GM06990 (cell line): ENCODE measurements around the gene FYN.

Experiments used
- DNase-seq: peaks from one replicate; pipeline ENCODE4 v3.0.0-alpha.2; 2011; ENCODE audit not compliant: insufficient read length; ENCODE audit errors: extremely low read depth
- H3K27me3 ChIP-seq: replicated peaks from 2 replicates; pipeline ENCODE4 v1.6.0; 2011; ENCODE audit warnings: low read length; ENCODE audit not compliant: control insufficient read depth, insufficient read depth
- H3K36me3 ChIP-seq: 2 replicates; pipeline ENCODE4 v1.5.1; 2011; ENCODE audit warnings: low read length; ENCODE audit not compliant: control insufficient read depth, insufficient read depth
- H3K4me3 ChIP-seq: replicated peaks from 2 replicates; pipeline ENCODE4 v1.5.1; 2011; ENCODE audit warnings: low read depth, mild to moderate bottlenecking, control low read depth, low read length
- TF ChIP-seq, protein P1 (sequence below): IDR thresholded peaks from 2 replicates; pipeline ENCODE4 v1.5.1; 2011; ENCODE audit warnings: low read length, control low read depth, mild to moderate bottlenecking, inconsistent platforms; ENCODE audit not compliant: insufficient read depth, poor library complexity, severe bottlenecking

FYN gene

DNA sequence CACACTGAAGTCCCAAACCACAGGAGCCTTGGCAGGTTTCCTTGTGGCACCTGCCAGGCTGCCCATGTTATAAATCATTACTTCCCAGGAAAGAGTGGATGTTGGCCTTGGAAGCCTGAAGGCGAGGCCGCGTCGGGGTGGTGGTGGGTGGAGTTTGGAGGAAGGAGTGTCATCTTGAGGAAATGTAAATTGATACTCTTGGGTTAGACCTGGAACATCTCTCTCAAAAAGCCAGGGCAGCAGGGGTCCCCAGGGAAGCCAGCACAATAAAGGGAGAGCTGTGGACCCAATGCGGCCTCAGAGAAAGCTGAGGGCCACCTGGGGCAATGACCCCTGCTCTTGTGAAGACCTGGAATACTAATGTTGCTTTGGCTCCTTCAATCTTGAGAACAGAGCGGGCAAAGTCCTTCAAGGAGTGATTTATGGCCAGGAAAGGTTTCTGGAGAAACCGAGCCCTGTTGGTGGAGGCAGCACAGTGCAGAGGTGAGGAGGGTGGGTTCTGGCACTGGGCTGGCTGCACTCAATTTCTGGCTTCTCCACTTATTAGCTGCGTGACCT, 241.3 kb downstream of the FYN start:
- Histone ChIP-seq H3K36me3 (no peaks in the 10 kb centered on the region), H3K4me3 (no peak overlapping the region), H3K27me3 (0 out of 2 replicates have a peak, but pooled peaks cover 1% of the 10 kb centered on the region)
- DNase-seq, result no peak
- TF ChIP-seq, protein P1, sequence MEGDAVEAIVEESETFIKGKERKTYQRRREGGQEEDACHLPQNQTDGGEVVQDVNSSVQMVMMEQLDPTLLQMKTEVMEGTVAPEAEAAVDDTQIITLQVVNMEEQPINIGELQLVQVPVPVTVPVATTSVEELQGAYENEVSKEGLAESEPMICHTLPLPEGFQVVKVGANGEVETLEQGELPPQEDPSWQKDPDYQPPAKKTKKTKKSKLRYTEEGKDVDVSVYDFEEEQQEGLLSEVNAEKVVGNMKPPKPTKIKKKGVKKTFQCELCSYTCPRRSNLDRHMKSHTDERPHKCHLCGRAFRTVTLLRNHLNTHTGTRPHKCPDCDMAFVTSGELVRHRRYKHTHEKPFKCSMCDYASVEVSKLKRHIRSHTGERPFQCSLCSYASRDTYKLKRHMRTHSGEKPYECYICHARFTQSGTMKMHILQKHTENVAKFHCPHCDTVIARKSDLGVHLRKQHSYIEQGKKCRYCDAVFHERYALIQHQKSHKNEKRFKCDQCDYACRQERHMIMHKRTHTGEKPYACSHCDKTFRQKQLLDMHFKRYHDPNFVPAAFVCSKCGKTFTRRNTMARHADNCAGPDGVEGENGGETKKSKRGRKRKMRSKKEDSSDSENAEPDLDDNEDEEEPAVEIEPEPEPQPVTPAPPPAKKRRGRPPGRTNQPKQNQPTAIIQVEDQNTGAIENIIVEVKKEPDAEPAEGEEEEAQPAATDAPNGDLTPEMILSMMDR, result no peak

DNA sequence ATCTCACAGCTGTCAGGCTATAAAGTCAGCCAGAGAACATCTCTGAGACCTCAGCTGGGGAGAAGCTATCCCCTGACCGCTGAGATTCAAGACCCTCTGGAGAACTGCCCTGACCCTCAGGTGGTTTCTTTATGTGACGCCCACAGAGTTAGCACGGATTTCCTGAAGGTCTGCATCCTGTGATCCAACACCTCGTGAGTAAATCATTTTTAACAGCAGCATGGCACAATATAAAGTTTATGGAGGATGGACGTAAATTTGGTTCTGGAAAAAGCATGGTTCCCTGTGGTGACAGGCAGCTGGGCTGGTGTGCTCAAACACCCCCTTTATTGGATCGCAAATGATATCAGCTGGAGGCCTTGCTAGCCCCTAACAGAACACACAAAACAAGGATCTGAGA, 242.2 kb downstream of the FYN start:
- no peak overlapping the region for H3K4me3 ChIP-seq

DNA sequence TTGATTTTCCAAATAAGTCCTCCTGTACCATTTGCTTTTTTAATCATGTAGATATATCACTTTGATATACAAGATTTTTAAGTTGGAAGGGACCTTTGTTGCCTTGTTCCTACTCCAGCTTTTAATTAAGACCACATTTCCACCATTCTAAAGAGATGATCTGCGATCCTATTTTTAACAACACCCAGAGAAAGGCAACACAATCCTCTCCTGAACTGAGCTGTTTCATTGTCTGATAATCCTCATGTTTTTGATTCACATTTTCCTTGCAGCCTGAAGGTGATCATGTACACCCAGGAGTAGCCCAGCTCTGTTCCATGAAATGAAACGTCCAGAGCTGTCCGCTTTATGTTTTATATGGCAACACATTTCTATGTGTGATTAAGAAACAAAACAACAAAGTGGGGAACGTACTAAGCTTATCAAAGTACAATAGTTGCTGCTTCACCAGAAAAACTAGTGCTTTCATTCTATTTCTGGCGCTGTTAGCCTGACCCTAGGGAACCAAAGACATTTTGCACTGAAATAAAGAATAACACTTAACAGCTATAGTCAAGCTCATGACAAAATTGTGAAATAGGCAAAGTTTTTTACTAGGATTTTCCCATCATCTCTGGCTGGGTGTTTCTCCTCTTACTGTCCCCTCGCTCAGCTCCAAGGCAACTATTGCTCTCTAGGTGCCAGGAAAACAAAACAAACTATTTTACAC, 245.0 kb downstream of the FYN start:
- Histone ChIP-seq H3K4me3 (no peak overlapping the region), H3K36me3 (no peaks in the 10 kb centered on the region), H3K27me3 (0 out of 2 replicates have a peak, but pooled peaks cover 1% of the 10 kb centered on the region)
- TF ChIP-seq, protein P1, result no peak
- DNase-seq, result no peak

More for the DNA sequence above, 242.2 kb downstream of the FYN start:
- no peak for DNase-seq
- H3K27me3 ChIP-seq, result 0 out of 2 replicates have a peak, but pooled peaks cover 1% of the 10 kb centered on the region
- H3K36me3 ChIP-seq, result no peaks in the 10 kb centered on the region
- TF ChIP-seq, protein P1, result no peak

DNA sequence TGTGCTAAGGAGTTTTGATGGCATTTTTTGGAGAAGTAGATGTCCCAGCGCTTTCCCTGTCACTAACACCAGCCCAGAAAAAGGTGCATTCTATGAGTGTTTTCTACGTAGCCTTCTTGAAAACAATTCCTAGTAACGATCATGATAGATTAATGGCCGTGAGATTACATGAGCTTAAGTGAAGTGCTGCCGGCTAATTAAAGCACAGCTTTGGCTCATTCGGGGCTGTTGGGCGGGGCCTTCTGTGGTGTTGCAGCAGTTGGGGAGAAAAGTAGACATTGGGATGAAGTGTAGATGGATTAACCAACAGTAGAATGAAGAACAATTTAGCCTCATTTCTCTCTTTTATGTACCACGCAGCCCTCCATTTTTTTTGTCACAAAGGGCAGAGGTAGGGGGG, 246.8 kb downstream of the FYN start:
- no peak for DNase-seq
- Histone ChIP-seq H3K36me3 (no peaks in the 10 kb centered on the region), H3K27me3 (0 out of 2 replicates have a peak, but pooled peaks cover 1% of the 10 kb centered on the region), H3K4me3 (no peak overlapping the region)
- TF ChIP-seq, protein P1, result no peak

DNA sequence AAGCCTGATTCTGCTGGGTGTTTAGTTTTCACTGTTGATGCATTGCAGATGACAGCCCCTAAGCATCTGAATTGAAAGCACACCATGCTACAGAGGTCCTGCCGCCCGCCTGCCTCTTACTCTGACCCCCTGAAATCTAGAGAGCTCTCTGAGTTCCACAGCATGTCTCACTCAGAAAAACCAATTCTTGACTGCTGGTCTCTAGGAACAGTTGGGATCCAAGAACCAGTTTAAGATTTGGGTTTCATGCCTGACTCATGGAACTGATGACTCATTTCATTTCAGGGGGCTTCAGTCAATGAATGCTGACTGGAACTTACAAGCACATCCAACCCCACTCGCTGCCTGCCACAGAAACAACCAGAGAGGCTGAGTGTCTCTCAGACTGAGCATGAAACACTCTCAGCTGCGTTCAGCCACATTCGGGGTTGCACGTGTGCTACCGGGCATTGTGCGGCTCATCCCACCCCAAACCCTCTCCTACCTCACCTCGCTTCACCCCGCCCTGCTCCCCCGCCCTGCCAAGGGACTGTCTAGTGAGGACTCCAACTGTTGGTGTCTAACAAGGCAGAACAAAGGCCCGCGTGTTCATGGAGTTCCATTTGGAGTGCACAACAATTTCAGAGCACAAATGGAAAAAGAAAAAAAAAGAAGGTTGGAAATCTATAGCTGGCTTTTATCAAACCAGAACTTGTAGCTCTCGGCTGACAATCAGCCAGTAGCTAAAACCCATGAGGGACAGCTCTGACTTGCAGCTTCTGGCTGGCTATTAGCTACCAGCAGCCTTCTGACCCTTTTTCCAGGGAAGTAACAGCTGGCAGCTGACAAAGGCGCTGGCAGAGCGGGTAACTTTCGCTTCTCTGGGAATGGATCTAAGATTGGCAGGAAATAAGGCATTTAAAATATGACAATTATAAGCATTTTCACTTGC, 247.5 kb downstream of the FYN start:
- DNase-seq, result no peak
- TF ChIP-seq, protein P1, result no peak

More for the DNA sequence above, 247.5 kb downstream of the FYN start:
- Histone ChIP-seq H3K36me3 (no peaks in the 10 kb centered on the region), H3K27me3 (0 out of 2 replicates have a peak, but pooled peaks cover 1% of the 10 kb centered on the region), H3K4me3 (no peak overlapping the region)
